ENCODE measurements around the gene PELI1.

DNA sequence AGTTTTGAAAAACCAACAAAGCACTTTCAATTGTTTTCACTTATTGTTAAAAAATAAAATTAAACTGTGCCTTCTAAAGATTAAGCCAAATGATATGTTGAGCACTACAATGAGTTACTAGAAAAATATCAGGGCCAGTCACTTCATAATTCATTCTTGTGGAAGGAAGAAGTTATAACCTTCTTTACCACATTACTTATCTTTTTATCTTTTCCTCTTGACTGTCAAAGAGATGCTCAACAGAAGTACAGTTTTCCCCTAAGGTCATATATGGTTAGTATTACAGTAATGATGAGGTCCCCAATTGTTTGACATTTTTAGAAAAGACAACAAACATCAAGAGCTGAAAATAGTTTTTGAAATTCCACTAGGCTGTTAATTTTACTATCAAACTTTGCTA, 9.4 kb downstream of the PELI1 start:
- TF ChIP-seq, protein P1, sequence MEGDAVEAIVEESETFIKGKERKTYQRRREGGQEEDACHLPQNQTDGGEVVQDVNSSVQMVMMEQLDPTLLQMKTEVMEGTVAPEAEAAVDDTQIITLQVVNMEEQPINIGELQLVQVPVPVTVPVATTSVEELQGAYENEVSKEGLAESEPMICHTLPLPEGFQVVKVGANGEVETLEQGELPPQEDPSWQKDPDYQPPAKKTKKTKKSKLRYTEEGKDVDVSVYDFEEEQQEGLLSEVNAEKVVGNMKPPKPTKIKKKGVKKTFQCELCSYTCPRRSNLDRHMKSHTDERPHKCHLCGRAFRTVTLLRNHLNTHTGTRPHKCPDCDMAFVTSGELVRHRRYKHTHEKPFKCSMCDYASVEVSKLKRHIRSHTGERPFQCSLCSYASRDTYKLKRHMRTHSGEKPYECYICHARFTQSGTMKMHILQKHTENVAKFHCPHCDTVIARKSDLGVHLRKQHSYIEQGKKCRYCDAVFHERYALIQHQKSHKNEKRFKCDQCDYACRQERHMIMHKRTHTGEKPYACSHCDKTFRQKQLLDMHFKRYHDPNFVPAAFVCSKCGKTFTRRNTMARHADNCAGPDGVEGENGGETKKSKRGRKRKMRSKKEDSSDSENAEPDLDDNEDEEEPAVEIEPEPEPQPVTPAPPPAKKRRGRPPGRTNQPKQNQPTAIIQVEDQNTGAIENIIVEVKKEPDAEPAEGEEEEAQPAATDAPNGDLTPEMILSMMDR (IDR thresholded peaks at IDR 0.05), result no peak
- no peak for TF ChIP-seq POLR2AphosphoS5 (IDR thresholded peaks at IDR 0.05)
- no peak for TF ChIP-seq POLR2A (IDR thresholded peaks at IDR 0.05)

All from breast epithelium (tissue), 3 donors.